Panc1 (cell line): ENCODE measurements around the gene SCEL.

ENCODE experiments used
- CTCF ChIP-seq: fragments of 450-650 bp; IDR thresholded peaks from 2 replicates; pipeline ENCODE4 v1.5.1; 2017; ENCODE audit warnings: mild to moderate bottlenecking
- POLR2AphosphoS5 ChIP-seq: IDR thresholded peaks from 2 replicates; pipeline ENCODE4 v1.6.1; 2012; ENCODE audit warnings: mild to moderate bottlenecking, low read depth, low read length, moderate library complexity

- TF ChIP-seq POLR2AphosphoS5 (no peak), CTCF (no peak)
These were observed 41.3 kb upstream of the SCEL start for GRCh38 chr13:77494226-77494625.
